MM.1S (cell line): ENCODE data around the gene FRY.

Source experiments
- EZH2 ChIP-seq: fragments of 300-600 bp; sonication (generic); optimal IDR thresholded peaks from 2 replicates; pipeline ENCODE3; 2017; ENCODE audit warnings: low read depth, mild to moderate bottlenecking, antibody characterized with exemption, low read length, mixed read lengths
- EZH2phosphoT487 ChIP-seq: fragments of 300-600 bp; sonication (generic); IDR thresholded peaks from 2 replicates; pipeline ENCODE4 v1.6.1; 2018; ENCODE audit warnings: antibody characterized with exemption, low read length
- TF ChIP-seq, protein P1 (sequence below): fragments of 300-600 bp; sonication (generic); IDR thresholded peaks from 2 replicates; pipeline ENCODE4 v1.5.1; 2016; ENCODE audit warnings: antibody characterized with exemption, low read length, mixed read lengths

- TF ChIP-seq, protein P1, sequence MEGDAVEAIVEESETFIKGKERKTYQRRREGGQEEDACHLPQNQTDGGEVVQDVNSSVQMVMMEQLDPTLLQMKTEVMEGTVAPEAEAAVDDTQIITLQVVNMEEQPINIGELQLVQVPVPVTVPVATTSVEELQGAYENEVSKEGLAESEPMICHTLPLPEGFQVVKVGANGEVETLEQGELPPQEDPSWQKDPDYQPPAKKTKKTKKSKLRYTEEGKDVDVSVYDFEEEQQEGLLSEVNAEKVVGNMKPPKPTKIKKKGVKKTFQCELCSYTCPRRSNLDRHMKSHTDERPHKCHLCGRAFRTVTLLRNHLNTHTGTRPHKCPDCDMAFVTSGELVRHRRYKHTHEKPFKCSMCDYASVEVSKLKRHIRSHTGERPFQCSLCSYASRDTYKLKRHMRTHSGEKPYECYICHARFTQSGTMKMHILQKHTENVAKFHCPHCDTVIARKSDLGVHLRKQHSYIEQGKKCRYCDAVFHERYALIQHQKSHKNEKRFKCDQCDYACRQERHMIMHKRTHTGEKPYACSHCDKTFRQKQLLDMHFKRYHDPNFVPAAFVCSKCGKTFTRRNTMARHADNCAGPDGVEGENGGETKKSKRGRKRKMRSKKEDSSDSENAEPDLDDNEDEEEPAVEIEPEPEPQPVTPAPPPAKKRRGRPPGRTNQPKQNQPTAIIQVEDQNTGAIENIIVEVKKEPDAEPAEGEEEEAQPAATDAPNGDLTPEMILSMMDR: no peak
- no peak for TF ChIP-seq EZH2phosphoT487
- TF ChIP-seq EZH2: no peak
Measured at GRCh38 chr13:32105653-32106313, 74.2 kb downstream of the FRY start.
